NCI-H446 (cell line): ENCODE measurements around the gene NFASC.

Experiments
- DNase-seq, 2 experiments: peaks; one replicate each; lab custom pipeline; 2025; lab: John Stamatoyannopoulos, UW

NFASC gene

GRCh38 chr1:204959836-204960235 is 89.2 kb downstream of the NFASC start:
- DNase-seq: peak in 1 of 2 experiments; percentile 54

- DNase-seq: peak in 1 of 2 experiments; percentile 81
These were observed 89.9 kb downstream of the NFASC start for GRCh38 chr1:204960306-204961125.

- DNase-seq: no peak
These were observed 91.2 kb downstream of the NFASC start for GRCh38 chr1:204961765-204962419.

- peak; percentile 41 to 74 for DNase-seq
These were observed 92.3 kb downstream of the NFASC start for GRCh38 chr1:204962742-204963632.

- DNase-seq: peak; percentile 53 to 71
These were observed 96.8 kb downstream of the NFASC start for GRCh38 chr1:204967451-204967850.

DNA sequence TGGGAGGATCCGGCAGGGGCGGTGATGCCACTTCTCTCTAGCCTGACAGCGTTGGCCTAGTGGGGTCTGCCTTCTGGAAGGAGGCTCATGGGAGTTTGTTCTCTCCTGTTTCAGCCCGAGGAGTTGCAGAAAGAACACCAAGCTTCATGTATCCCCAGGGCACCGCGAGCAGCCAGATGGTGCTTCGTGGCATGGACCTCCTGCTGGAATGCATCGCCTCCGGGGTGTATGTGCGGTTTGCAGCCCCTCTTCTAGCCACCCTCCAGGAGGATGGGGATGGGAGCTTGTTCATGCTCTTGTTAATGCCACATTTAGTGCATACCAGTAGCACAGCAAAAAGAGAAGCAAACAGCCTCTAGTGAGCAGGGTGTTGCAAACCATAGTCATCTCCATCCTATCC is 97.5 kb downstream of the NFASC start:
- DNase-seq: peak in 1 of 2 experiments; percentile 31

DNA sequence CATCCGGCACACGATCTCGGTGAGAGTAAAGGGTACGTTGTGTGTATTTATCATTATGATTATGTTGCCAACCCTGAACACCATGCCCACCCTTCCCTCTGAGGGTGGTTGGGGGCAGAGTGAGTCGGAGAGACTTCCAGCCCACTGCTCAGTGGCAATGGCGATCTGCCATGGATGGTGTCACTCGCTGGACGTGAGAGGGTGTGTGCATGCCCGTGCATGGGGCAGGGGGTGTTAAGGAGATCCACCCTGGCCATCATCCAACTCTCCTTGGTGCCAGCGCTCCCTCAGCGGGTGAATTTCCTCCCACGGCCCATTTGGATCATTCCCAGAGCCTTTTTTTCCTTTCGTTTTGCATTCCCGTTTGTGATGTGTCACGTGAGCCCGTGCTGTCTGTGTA is 98.3 kb downstream of the NFASC start:
- peak; percentile 48 to 71 for DNase-seq

DNA sequence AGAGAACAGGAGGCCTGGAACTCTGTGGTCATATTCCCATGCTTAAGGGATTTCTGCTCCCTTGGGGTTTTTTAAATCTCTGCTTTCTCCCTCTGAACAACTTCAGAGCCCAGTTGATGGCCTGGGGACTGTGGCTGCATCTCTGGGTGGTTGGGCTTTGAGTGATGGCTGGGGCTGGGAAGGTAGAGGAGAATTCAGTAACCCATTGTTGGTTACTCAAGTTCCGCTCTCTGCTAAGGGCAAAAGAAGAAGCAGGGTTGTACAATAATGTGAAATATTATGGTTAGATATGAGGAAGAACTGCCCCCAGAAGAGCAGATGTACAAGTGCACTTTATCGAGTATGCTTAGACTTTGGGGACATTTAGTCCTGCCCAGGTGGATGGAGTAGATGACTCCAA is 100.3 kb downstream of the NFASC start:
- no peak for DNase-seq

DNA sequence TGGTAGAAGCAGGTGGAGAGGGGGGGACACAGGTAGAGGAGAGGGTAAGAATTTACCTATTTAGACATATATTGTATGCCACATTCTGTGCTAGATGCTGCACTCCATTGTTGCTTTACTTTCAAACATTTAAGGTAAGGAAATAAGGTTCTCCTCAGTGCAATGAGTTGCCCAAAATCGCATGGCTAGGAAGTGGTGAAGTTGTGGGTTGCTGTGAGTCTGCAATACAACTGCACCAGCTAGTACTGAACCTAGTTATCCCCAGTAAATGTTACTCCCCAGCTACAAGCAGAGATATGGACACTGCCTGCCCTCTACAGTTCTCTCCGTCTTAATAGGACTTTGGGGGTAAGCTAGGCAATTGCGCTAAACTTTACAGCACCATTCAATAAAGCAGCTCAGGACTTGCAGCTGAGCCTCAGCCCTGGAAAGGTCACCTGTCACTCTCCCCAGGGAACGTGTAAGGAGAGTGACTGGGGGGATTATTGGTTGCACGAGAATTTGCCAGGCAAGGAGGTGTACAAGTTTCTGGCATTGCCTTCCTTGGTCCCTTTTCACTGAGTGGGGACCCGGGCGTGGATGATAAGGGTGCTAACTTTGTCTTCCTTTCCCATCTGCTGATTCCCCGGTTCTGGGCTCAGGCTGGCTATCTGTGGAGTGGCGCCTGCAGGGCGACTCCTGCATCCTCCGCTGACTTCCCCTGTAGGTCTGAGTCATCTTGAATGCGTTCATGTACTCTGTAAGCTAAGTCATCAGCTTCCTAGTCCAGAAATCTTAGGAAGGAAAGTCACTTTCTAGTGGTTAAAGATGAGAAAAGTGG is 101.1 kb downstream of the NFASC start:
- DNase-seq: no peak

- no peak for DNase-seq
These were observed 101.8 kb downstream of the NFASC start for GRCh38 chr1:204972426-204972825.

GRCh38 chr1:204973449-204973848 is 102.8 kb downstream of the NFASC start:
- DNase-seq: no peak

GRCh38 chr1:204974327-204974726 is 103.7 kb downstream of the NFASC start:
- DNase-seq: no peak

- no peak for DNase-seq
These were observed 104.4 kb downstream of the NFASC start for GRCh38 chr1:204975021-204975420.

DNA sequence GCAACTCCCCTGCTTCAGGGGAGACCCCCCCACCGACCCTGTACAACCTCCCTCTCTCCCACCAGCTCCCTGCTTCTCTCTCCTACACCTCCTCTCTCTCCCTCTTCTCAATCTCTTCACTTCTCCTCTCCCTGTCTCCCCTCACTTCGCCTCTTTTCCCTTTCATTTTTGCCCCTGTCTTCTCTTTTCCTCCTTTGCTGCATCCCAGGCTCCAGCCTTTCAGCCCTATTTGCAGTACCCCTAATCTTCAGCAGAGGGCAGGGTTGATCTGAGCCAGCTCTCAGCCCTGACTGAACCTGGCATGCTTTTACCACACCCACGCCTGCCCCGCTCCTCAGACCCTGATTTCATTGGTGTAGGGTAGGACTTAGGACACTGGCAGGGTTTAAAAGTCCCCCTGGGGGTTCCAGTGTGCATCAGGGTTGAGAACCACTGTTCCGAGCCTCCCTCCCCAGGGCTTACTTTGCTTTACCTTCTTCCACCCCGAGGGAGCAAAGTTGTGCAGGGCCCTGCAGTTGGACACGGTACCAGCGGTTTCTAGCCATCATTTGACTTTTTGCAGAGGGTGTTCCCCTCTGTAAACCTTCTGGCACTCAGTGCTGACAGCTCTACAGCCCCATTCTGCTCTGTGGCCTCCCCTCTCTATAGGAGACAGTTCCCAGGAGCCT is 105.0 kb downstream of the NFASC start:
- peak; percentile 48 to 68 for DNase-seq

DNA sequence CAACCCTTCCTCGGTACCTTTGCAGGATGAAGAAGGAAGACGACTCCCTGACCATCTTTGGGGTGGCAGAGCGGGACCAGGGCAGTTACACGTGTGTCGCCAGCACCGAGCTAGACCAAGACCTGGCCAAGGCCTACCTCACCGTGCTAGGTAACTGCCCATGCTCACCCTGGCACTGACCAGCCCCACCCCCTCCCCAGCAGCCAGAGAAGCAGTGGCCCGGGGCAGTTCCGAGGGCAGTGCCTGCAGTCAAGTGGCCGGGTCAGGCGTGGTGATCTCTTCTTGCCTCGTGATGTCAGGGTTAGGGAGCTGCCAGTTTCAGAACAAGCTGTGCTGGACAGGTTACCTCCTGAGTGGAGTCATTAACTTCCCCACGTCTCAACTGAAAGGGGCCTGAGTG is 106.0 kb downstream of the NFASC start:
- DNase-seq: no peak

DNA sequence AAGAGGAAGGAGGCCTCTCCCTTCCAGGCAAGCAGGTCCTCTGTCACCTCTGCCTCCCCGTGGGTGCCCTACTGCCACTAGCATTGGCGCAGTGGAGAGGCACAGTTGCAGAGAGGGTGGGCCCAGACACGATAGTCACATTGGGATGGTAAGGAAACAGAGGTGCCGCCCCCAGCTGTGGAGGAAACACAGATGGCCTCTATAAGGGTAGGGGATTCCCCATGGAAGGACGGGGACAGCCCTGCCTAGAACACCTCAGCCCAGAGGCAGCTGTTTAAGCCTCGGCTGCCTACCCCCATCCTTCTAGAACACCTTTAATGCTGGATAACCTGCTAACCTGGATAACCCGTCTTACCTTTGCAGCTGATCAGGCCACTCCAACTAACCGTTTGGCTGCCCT is 106.7 kb downstream of the NFASC start:
- DNase-seq: no peak

DNA sequence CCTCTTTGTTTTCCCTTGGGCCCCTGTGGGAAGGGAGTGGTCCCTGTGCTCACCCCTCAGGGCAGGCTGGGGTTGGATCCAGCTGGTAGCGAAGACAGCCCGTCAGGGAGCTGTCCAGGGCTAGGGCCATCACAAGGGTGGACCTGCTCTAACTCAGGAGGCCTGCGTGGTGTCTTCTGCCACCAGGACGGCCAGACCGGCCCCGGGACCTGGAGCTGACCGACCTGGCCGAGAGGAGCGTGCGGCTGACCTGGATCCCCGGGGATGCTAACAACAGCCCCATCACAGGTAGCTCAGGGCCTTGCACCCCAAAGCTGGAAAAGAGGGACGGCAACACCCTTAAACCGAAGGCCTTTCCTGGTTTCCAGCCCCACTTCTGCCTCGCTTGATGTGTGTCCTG is 108.1 kb downstream of the NFASC start:
- no peak for DNase-seq

GRCh38 chr1:204979306-204979705 is 108.6 kb downstream of the NFASC start:
- no peak for DNase-seq

DNA sequence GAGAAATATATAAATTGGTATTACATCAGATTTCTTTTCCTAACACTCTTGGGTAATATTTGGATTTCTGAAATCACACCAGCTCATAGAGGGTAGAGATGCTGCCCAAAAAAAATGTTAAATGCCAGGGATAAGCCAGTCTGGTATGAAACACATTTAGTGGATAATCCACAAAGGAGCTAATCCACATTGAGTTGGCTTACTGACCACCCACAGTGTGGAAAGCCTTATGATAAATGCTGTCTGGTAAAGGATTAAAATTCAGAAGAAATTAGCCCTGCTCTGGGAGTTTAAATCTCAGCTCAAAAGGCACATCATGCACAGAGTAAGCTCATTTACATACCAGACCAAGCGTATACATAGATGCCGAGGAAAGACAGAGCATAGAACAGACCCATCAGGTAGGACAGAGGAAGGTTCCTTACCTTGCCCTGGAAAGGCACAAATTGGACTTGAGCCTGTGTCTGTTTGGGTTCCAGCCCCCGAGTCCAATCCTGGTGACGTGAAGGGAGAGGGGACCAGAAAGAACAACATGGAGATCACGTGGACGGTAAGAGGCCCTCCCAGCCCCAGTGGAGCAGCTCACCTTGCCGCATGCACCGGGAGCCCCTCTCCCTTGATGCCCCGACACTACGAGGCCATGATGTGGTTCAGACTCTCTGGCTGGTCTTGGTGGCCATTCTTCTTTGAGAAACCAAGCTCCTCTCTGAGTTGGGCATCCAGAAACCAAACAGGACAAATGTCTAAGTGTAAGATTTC is 109.4 kb downstream of the NFASC start:
- DNase-seq: no peak

DNA sequence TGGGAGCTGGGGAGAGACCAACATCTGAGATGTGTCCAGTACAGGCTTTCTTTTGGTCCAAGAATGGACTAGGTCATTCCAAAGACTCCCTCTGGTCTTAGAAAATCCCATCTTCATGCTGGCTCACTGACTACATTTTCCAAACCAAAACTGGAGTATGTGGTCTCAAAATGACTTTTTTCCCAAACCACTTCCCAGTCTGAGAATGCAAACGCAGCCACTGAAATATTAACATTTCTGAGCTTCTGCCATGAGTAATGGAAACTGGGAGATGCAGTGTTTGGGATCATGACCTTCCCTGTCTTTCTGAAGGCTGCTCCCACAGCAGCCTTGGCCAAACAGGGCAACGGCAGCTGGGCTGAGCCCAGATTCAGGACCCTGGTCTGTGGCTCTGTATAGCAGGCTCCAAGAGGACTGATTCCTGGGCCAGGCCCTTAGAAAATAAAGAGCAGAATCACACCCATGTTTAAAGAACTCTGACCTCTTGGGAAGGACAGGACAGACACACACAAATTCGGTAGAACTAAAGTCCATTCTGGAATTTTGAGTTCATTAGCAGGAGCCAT is 110.3 kb downstream of the NFASC start:
- no peak for DNase-seq
